RWPE1 (cell line): ENCODE measurements around the gene FCRLA.

Experiments
- CTCF ChIA-PET: fragments of 350-600 bp; sonication (Branson Sonifier 250); formaldehyde crosslinking; extraction: SDS; loops from one replicate; lab custom pipeline; 2021; lab: Yijun Ruan, JAX
- POLR2A ChIA-PET: fragments of 400-600 bp; formaldehyde crosslinking; extraction: SDS; loops from one replicate; lab custom pipeline; 2020; ENCODE audit warnings: antibody characterized with exemption; ENCODE audit not compliant: low non-redundant PET; lab: Yijun Ruan, JAX
- DNase-seq: peaks from one replicate; pipeline ENCODE4 v3.0.0; 2012; ENCODE audit warnings: low spot score
- H3K27ac ChIP-seq: fragments of 450-650 bp; 2 replicates; pipeline ENCODE4 v1.5.1; 2017
- TF ChIP-seq, protein P1 (sequence below): fragments of 450-650 bp; conservative IDR thresholded peaks from 2 replicates; pipeline ENCODE4 v1.5.1; 2017; ENCODE audit warnings: low read depth, mild to moderate bottlenecking

FCRLA gene

GRCh38 chr1:161743231-161743630 is 36.2 kb downstream of the FCRLA start:
- CTCF ChIA-PET = interaction anchor here (0.7 kb wide), 1 partner anchor 294 kb away, joined by 3 read pairs; no protein-coding TSS in a partner anchor
- TF ChIP-seq, protein P1, sequence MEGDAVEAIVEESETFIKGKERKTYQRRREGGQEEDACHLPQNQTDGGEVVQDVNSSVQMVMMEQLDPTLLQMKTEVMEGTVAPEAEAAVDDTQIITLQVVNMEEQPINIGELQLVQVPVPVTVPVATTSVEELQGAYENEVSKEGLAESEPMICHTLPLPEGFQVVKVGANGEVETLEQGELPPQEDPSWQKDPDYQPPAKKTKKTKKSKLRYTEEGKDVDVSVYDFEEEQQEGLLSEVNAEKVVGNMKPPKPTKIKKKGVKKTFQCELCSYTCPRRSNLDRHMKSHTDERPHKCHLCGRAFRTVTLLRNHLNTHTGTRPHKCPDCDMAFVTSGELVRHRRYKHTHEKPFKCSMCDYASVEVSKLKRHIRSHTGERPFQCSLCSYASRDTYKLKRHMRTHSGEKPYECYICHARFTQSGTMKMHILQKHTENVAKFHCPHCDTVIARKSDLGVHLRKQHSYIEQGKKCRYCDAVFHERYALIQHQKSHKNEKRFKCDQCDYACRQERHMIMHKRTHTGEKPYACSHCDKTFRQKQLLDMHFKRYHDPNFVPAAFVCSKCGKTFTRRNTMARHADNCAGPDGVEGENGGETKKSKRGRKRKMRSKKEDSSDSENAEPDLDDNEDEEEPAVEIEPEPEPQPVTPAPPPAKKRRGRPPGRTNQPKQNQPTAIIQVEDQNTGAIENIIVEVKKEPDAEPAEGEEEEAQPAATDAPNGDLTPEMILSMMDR = no peak
- DNase-seq = no peak
- no peak overlapping the region for H3K27ac ChIP-seq
- POLR2A ChIA-PET = no interaction called here

DNA sequence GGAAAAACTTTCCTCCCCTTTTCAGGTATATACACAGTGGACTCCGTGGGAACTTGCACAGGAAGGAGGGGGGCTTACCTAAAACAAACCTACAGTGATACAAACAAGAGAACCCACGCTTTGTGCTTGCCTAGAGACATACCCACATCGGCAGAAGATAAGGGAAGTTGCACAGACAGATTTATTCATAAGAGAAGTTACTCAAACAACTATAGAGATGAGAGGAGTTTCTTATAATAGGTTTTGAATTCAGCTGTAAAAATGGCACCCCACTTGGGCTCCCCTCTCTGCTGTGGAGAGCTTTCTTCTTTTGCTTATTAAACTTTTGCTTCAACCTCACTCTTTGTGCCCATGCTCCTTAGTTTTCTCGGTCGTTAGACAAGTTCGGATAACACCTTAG is 40.8 kb downstream of the FCRLA start:
- CTCF ChIA-PET = no interaction called here
- no peak overlapping the region for H3K27ac ChIP-seq
- POLR2A ChIA-PET = no interaction called here
- TF ChIP-seq, protein P1 = no peak
- DNase-seq = no peak

DNA sequence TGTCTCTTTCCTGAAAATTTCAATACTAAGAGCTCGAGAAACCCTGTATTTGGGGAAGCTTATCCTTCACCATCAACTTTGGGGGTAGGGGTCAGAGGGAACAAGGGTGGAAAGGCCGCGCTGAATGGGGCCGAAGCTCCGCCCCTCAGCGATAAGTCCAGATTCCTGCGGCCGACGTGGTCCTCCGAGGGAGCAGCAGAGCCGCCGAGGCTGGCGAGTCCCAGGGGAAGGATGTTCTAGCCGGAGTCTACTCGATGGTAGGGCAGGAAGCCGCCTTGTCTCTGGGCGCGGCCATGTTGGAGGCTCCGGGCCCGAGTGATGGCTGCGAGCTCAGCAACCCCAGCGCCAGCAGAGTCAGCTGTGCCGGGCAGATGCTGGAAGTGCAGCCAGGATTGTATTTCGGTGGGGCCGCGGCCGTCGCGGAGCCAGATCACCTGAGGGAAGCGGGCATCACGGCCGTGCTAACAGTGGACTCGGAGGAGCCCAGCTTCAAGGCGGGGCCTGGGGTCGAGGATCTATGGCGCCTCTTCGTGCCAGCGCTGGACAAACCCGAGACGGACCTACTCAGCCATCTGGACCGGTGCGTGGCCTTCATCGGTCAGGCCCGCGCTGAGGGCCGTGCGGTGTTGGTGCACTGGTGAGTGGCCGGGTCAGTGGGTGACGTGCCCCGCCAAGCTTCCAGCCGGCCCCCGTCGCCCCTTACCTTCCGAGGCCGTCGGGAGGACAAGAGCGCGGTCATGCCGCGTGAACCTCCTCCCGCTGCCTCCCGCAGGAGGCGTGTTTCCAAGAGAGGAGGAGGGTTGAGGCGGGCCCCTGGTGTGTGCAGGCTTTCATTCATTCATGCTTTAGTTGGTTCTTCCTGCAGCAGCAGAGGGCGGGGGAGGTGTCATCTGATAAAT is 42.7 kb downstream of the FCRLA start, which contains the start of gene DUSP12:
Gene DUSP12, plus strand, starts transcription at position 278 of the 899 bp plus-strand sequence. Its CDS starts 16 bp downstream, at position 294.
- ChIA-PET CTCF (interaction anchor here (0.6 to 1.3 kb wide), 2 partner anchors 10 to 58 kb away, joined by 3 to 4 read pairs; no protein-coding TSS in a partner anchor), POLR2A (interaction anchor here (0.6 to 1.2 kb wide), 3 partner anchors 15 to 287 kb away, joined by 3 to 4 read pairs (median 4); no protein-coding TSS in a partner anchor)
- DNase-seq = peak; percentile 91
- H3K27ac ChIP-seq = peak within 1 kb of the TSS; percentile 91
- TF ChIP-seq, protein P1 = peak; percentile 27

- ChIA-PET POLR2A (no interaction called here), CTCF (no interaction called here)
- H3K27ac ChIP-seq = no peak overlapping the region
- DNase-seq = peak; percentile 28
- TF ChIP-seq, protein P1 = peak; percentile 43
These were observed 56.6 kb downstream of the FCRLA start for GRCh38 chr1:161763522-161764098.
